HepG2 (cell line): ENCODE measurements around the gene SLBP. TPM values are rescaled to one million over a fixed set of nuclear protein-coding genes. Genes with fewer than 3 reads are reported as not detected.

ENCODE experiments used
- CREBL2 ChIP-seq: sonication (generic); formaldehyde crosslinking; IDR thresholded peaks from 2 replicates; pipeline ENCODE4 v1.8.1; 2023; ENCODE audit warnings: missing genetic modification reagents, mild to moderate bottlenecking, borderline replicate concordance
- HOXA5 ChIP-seq: sonication (generic); formaldehyde crosslinking; IDR thresholded peaks from 2 replicates; pipeline ENCODE4 v1.4.0; 2020; ENCODE audit warnings: missing genetic modification reagents
- ISX ChIP-seq: sonication (generic); formaldehyde crosslinking; conservative IDR thresholded peaks from 2 replicates; pipeline ENCODE4 v1.5.0; 2020; ENCODE audit warnings: missing genetic modification reagents
- MIXL1 ChIP-seq: IDR thresholded peaks from 2 replicates; pipeline ENCODE4 v1.6.1; 2016
- MYC ChIP-seq: sonication (generic); formaldehyde crosslinking; IDR thresholded peaks from 2 replicates; pipeline ENCODE4 v1.9.0; 2021; ENCODE audit warnings: missing genetic modification reagents, borderline replicate concordance
- PAXIP1 ChIP-seq: sonication (generic); formaldehyde crosslinking; conservative IDR thresholded peaks from 2 replicates; pipeline ENCODE4 v1.4.0; 2020; ENCODE audit warnings: mild to moderate bottlenecking, missing genetic modification reagents, moderate library complexity
- PCBP2 ChIP-seq: fragments of 200-400 bp; formaldehyde crosslinking; optimal IDR thresholded peaks from 2 replicates; pipeline ENCODE3; 2018; ENCODE audit warnings: low read length, low read depth; ENCODE audit not compliant: poor library complexity, severe bottlenecking
- PHF20 ChIP-seq: sonication (generic); formaldehyde crosslinking; IDR thresholded peaks from 2 replicates; pipeline ENCODE4 v1.5.0; 2020; ENCODE audit warnings: mild to moderate bottlenecking, missing genetic modification reagents
- PLSCR1 ChIP-seq: sonication (generic); formaldehyde crosslinking; IDR thresholded peaks from 2 replicates; pipeline ENCODE4 v1.5.0; 2020; ENCODE audit warnings: missing genetic modification reagents, mild to moderate bottlenecking, borderline replicate concordance
- RORA ChIP-seq: sonication (generic); formaldehyde crosslinking; IDR thresholded peaks from 2 replicates; pipeline ENCODE4 v1.5.0; 2020; ENCODE audit warnings: mild to moderate bottlenecking, missing genetic modification reagents, moderate library complexity
- TFAP4 ChIP-seq: sonication (generic); IDR thresholded peaks from 2 replicates; pipeline ENCODE4 v1.6.1; 2016; ENCODE audit warnings: low read depth, borderline replicate concordance
- ZFX ChIP-seq: sonication (generic); formaldehyde crosslinking; IDR thresholded peaks from 2 replicates; pipeline ENCODE4 v1.4.0; 2020; ENCODE audit warnings: mild to moderate bottlenecking, low read depth, missing genetic modification reagents, moderate library complexity
- ZNF251 ChIP-seq: sonication (generic); formaldehyde crosslinking; IDR thresholded peaks from 2 replicates; pipeline ENCODE4 v1.9.0; 2021; ENCODE audit warnings: mild to moderate bottlenecking, missing genetic modification reagents
- ZNF367 ChIP-seq: sonication (generic); formaldehyde crosslinking; IDR thresholded peaks from 2 replicates; pipeline ENCODE4 v1.4.0; 2020; ENCODE audit warnings: missing genetic modification reagents, borderline replicate concordance
- ZNF44 ChIP-seq: sonication (generic); formaldehyde crosslinking; IDR thresholded peaks from 2 replicates; pipeline ENCODE4 v1.5.1; 2020; ENCODE audit warnings: mild to moderate bottlenecking, missing genetic modification reagents
- ZNF580 ChIP-seq: IDR thresholded peaks from 2 replicates; pipeline ENCODE4 v1.6.1; 2016; ENCODE audit warnings: low read depth, borderline replicate concordance
- ZNF773 ChIP-seq: sonication (generic); formaldehyde crosslinking; IDR thresholded peaks from 2 replicates; pipeline ENCODE4 v1.4.0; 2020; ENCODE audit warnings: missing genetic modification reagents, borderline replicate concordance
- ZNF781 ChIP-seq: sonication (generic); formaldehyde crosslinking; IDR thresholded peaks from 2 replicates; pipeline ENCODE4 v1.5.1; 2020; ENCODE audit warnings: borderline replicate concordance, mild to moderate bottlenecking, missing genetic modification reagents; ENCODE audit errors: not compliant biosample characterization
- ZNF883 ChIP-seq: sonication (generic); formaldehyde crosslinking; IDR thresholded peaks from 2 replicates; pipeline ENCODE4 v1.5.1; 2020; ENCODE audit warnings: mild to moderate bottlenecking, missing genetic modification reagents; ENCODE audit errors: not compliant biosample characterization
- polyA plus RNA-seq, 8 experiments: library from polyadenylated mRNA; depleted of rRNA in 3 of 8; stranded (reverse) in 7 of 8; unstranded in 1 of 8; fragments of >200 nt; fragmentation: Illumina TruSeq in 4 of 8; extraction: Trizol in 4 of 8; gene quantifications; 2 replicates each; pipeline versions ENCODE4 v1.2.1 to v1.2.3, GENCODE V29; 2011 to 2016; ENCODE audit warnings: low read depth in 4 of 8, missing spikeins in 1 of 8, mixed read lengths in 1 of 8; ENCODE audit not compliant: insufficient read depth in 1 of 8
- total RNA-seq, 5 experiments: library from RNA; depleted of rRNA; stranded (reverse); fragments of >200 nt; fragmentation: Illumina TruSeq; extraction: Trizol; gene quantifications; 2 replicates each; pipeline ENCODE4 v1.2.3, GENCODE V29; 2016; ENCODE audit warnings: low read depth in 1 of 5

The SLBP gene
- total and polyA plus RNA-seq, 2 of the 13 experiments (the other 11 are each of a cell fraction or from before 2014, with no cell fraction given): 43.9 to 104 TPM

- TF ChIP-seq MYC (CRISPR knock-in tag) (0 out of 2 replicates have a peak, but pooled peaks have one; percentile 47), HOXA5 (CRISPR knock-in tag) (no peak; the same call in 1 of the 2 replicates), MIXL1 (CRISPR knock-in tag) (no peak), ISX (no peak), ZFX (CRISPR knock-in tag) (peak; percentile 89), ZNF883 (CRISPR knock-in tag) (peak; percentile 62), ZNF773 (0 out of 2 replicates have a peak, but pooled peaks have one; percentile 90), RORA (CRISPR knock-in tag) (no peak), CREBL2 (no peak), TFAP4 (no peak), ZNF367 (CRISPR knock-in tag) (0 out of 2 replicates have a peak, but pooled peaks have one; percentile 80), ZNF781 (CRISPR knock-in tag) (no peak), ZNF44 (CRISPR knock-in tag) (no peak), ZNF580 (CRISPR knock-in tag) (0 out of 2 replicates have a peak, but pooled peaks have one; percentile 31), ZNF251 (CRISPR knock-in tag) (no peak), PCBP2 (no peak), PHF20 (CRISPR knock-in tag) (no peak; the same call in none of the 2 replicates), PAXIP1 (CRISPR knock-in tag) (no peak), PLSCR1 (CRISPR knock-in tag) (no peak)
Measured at GRCh38 chr4:1720163-1720983, 8.3 kb upstream of the SLBP start (continued).
